SH-SY5Y (cell line): ENCODE measurements around the gene CYP26A1.

ENCODE experiments used
- GATA2 ChIP-seq: IDR thresholded peaks from 2 replicates; pipeline ENCODE4 v1.6.1; 2011; ENCODE audit warnings: mild to moderate bottlenecking, low read depth, low read length
- GATA3 ChIP-seq: IDR thresholded peaks from 2 replicates; pipeline ENCODE4 v1.6.1; 2011; ENCODE audit warnings: low read depth, mild to moderate bottlenecking, low read length, moderate library complexity

The CYP26A1 gene

DNA sequence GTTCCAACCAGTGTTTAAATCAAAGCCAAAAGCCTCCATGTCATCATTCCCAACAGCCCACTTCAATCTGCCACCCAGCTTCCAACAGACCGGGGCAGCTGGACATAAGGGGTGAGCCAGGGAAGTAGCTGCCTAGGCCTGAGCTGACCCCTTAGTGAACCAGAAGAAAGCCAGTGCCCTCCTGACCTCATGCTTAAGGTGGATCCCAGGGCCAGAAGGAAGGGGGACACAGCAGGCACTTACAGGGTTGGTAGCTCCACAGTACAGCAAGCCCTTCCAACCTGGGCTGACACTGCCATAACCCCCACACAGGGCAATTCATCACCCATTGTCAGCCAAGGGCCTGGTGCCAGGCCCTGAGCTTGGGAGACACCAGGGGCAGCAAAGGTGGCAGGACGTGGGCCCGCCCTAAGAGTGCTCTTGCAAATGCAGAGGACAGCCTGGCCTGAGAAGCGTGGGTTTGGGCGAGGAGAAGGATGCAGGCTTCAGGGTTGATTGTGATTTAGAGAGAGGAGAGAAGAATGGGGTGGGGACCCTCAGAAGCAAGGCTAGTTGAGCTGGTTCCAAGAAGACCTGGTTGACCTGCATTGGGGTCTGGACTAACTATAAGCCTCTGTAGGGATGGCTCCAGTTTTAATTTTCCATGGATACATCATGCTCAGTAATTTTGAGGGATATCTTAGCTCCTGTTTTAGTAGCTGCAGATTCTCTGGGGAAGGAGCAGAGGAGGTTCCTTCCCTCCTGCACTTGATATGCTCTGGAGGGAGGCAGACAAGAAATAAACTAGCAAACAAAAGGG is 3.1 kb upstream of the CYP26A1 start:
- TF ChIP-seq GATA2 (no peak), GATA3 (no peak)

- no peak for TF ChIP-seq GATA2
- no peak for TF ChIP-seq GATA3
Measured at GRCh38 chr10:93071177-93071472, 2.6 kb upstream of the CYP26A1 start.

DNA sequence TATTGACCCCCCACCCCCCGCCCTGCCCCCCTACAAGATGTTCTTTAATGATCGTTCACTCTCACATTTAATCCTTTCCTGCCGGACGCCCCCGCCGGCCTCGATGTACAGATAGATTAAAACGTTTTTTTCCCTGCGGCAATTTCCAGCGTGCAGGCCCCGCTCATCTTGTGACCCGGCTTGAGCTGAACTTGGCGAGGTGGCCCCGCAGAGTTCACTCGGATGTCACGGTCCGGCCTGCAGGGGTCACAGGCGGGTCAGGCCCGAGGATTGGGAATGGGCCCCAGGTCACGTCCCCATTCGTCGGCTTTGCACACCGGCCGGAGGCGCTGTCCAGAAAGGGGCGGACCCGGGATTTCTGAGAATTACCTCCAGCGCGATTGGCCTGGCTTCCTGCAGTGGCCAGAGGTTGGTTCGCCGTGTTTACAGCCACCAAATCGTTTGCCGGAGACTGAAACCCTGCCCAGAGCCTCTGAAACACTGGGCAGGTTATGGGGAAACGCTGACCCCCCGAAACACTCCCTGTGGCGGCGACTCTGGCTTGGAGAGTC is 1.9 kb upstream of the CYP26A1 start:
- 0 out of 2 replicates have a peak, but pooled peaks have one; percentile 36 for TF ChIP-seq GATA2
- TF ChIP-seq GATA3: no peak

GRCh38 chr10:93072225-93072712 is 1.4 kb upstream of the CYP26A1 start:
- TF ChIP-seq GATA3 (no peak), GATA2 (no peak)

DNA sequence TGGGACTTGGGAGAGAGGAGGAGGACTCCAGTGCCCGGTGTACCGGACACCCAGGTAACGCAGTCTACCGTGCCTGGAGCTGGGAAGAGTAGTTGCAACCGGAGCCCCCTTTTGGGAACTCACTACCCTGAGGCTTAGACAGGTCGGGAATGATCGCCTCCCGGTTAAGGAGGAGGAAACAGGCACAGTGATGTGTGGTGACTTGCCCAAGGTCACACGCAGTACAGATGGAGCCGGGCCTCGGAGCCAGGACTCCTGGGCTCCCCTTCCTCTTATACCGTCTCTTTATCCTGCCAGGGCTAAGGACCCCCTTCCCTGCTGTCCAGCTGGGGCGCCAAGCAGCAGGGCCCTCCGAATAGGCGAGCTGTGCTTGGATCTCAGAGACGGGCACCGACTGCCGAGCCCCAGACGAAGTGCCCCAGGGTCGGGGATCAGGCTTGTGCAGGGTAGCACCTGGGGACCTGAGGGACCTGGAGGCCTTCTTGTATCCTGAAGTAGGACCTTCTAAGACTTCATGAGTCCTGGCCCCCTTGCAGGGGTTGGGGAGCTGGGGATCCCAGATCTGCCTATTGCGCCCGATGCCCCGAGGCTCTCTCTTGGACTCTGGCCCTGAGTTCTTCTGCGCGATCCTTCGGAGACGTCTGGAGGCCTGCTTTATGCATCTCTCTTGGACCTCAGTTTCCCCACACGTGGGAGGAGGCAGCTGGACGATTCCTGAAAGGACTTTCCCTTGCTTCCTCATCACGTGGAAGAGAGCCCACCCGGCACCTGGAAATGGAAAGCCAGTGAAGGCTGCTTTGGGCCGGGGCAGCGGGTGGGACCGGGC is 767 bp upstream of the CYP26A1 start:
- TF ChIP-seq GATA3 (no peak), GATA2 (no peak)

GRCh38 chr10:93074147-93074596 is 479 bp downstream of the CYP26A1 start:
- no peak for TF ChIP-seq GATA2
- no peak for TF ChIP-seq GATA3

DNA sequence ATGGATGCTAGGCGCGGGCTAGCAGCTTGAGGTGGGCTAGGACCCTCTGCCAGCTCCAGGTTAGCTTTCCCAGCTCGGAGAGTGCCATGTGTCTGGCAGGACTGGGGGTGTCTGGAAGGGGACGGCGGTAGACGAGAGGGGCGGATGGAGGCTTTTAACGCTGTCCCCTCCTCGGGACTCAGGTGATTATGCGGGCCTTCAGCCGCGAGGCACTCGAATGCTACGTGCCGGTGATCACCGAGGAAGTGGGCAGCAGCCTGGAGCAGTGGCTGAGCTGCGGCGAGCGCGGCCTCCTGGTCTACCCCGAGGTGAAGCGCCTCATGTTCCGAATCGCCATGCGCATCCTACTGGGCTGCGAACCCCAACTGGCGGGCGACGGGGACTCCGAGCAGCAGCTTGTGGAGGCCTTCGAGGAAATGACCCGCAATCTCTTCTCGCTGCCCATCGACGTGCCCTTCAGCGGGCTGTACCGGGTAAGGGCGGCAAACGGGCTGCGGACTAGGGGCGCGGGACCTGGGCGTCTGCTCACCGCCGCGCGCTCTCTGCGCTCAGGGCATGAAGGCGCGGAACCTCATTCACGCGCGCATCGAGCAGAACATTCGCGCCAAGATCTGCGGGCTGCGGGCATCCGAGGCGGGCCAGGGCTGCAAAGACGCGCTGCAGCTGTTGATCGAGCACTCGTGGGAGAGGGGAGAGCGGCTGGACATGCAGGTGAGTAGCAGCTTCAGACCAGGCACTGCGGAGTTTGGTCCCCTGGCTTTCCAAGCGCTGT is 1.1 kb downstream of the CYP26A1 start:
- TF ChIP-seq GATA2 (no peak), GATA3 (no peak)

- no peak for TF ChIP-seq GATA2
- TF ChIP-seq GATA3: no peak
Measured at GRCh38 chr10:93075369-93076221, 1.9 kb downstream of the CYP26A1 start.

GRCh38 chr10:93076871-93077270 is 3.2 kb downstream of the CYP26A1 start:
- TF ChIP-seq GATA3 (no peak), GATA2 (no peak)

DNA sequence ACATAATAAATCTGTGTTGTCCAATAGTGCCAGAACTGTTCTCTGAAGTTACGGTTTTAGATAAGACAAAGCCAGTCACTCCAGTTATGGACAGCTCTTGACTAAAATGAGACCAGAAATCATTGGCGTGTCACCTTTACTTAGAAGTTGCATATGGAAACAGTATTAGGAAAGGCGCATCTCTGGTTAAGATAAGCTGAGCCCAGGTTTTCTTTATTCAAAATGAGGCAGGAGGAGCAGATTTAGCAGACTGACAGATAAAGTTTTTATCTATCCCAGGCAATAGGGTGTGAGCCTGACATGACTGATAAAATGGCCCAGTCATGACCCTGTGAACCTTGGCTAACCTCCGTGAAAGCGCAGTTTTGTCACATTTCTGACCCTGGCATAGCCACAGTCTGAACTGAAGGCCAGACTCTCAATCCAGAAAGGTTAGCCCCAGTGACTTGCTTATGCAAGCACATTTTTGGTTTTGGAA is 4.2 kb downstream of the CYP26A1 start:
- TF ChIP-seq GATA3 (no peak), GATA2 (no peak)

GRCh38 chr10:93079663-93080349 is 6.1 kb downstream of the CYP26A1 start:
- no peak for TF ChIP-seq GATA2
- TF ChIP-seq GATA3: no peak

DNA sequence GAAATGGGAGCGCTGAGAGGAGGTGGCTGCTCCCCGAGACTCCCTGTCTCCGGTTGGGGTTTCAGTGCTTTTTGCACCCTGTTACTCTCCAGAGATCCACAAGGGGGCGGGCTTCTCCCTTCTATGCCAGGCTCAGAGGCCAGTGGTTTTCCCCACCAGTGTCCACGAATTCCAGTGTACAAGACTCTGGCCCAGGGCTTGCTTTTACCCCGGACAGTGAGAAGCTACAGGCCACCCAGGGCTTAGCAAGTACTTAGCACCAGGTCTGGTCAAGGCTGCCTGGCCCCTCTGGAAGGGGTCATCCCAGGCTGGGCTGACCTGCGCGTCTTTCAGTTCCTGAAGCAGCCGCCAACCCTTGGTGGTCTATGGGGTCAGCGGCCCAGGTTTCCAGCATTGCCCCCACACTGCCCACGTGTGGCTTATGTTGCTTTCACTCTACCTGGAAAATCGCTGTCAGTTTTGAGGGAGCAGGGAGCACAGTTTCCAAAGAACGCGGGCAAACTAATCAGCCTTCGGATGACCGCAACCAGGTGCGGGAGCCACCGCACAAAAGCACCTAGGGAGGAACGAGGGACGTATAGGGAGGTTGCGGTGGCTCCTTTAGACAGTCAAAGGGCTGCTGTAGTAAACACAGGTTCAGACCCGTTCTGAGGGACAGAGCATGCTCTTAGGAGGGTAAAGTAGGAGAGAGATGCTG is 6.8 kb downstream of the CYP26A1 start:
- no peak for TF ChIP-seq GATA3
- no peak for TF ChIP-seq GATA2
